Caco-2 (cell line): ENCODE results near the gene NKAIN1. TPM values are rescaled to one million over a fixed set of nuclear protein-coding genes. Genes with fewer than 3 reads are reported as not detected.

Source experiments
- BruUV-seq: library from RNA; stranded (reverse); fragments of 400-500 nt; replicated peaks from 2 replicates; lab custom pipeline; 2021; lab: Mats Ljungman, UMichigan
- CTCF ChIA-PET: fragments of 300-600 bp; sonication (Branson Sonifier 250); formaldehyde crosslinking; loops from one replicate; lab custom pipeline; 2022; ENCODE audit warnings: antibody characterized with exemption; lab: Charles Lee
- POLR2A ChIA-PET: fragments of 300-600 bp; sonication (Branson Sonifier 250); formaldehyde crosslinking; loops from one replicate; lab custom pipeline; 2022; ENCODE audit warnings: antibody characterized with exemption; lab: Charles Lee
- DNase-seq, 2 experiments: peaks; one replicate each; pipeline versions ENCODE4 v3.0.0 to v3.0.0-alpha.2; 2020 to 2022
- H3K27me3 ChIP-seq: replicated peaks from 2 replicates; pipeline ENCODE4 v1.6.0; 2011; ENCODE audit warnings: low read length; ENCODE audit not compliant: control insufficient read depth, insufficient read depth
- H3K36me3 ChIP-seq: 2 replicates; pipeline ENCODE4 v1.5.1; 2011; ENCODE audit warnings: low read length; ENCODE audit not compliant: control insufficient read depth, insufficient read depth
- H3K4me1 ChIP-seq: fragments of 250-450 bp; sonication (Bioruptor Pico); 2 replicates; pipeline ENCODE4 v1.5.1; 2020; ENCODE audit warnings: mild to moderate bottlenecking
- H3K4me3 ChIP-seq: 2 replicates; pipeline ENCODE4 v1.5.1; 2011; ENCODE audit warnings: low read depth, mild to moderate bottlenecking, control low read depth, low read length
- H3K9me3 ChIP-seq: fragments of 250-450 bp; sonication (Bioruptor Pico); 2 replicates; pipeline ENCODE4 v1.5.1; 2020; ENCODE audit warnings: mild to moderate bottlenecking, moderate library complexity
- H3K27ac Mint-ChIP-seq: one replicate; pipeline ENCODE4 v1.8.0; 2022; ENCODE audit warnings: mixed read lengths; ENCODE audit not compliant: unreplicated experiment
- H3K27me3 Mint-ChIP-seq: one replicate; pipeline ENCODE4 v1.8.0; 2022; ENCODE audit warnings: mixed read lengths; ENCODE audit not compliant: insufficient read depth, unreplicated experiment
- H3K36me3 Mint-ChIP-seq: one replicate; pipeline ENCODE4 v1.8.0; 2022; ENCODE audit warnings: mild to moderate bottlenecking, mixed read lengths; ENCODE audit not compliant: insufficient read depth, unreplicated experiment
- H3K4me1 Mint-ChIP-seq: one replicate; pipeline ENCODE4 v1.8.0; 2022; ENCODE audit warnings: low read depth, mixed read lengths; ENCODE audit not compliant: unreplicated experiment
- H3K4me3 Mint-ChIP-seq: one replicate; pipeline ENCODE4 v1.8.0; 2022; ENCODE audit warnings: mild to moderate bottlenecking, moderate library complexity, mixed read lengths; ENCODE audit not compliant: unreplicated experiment
- H3K9me3 Mint-ChIP-seq: one replicate; pipeline ENCODE4 v1.8.0; 2022; ENCODE audit warnings: mixed read lengths; ENCODE audit not compliant: unreplicated experiment
- CTCF ChIP-seq, 2 experiments: fragments of 200-600 bp in 1 of 2; IDR thresholded peaks; 1 replicate in 1 of 2; 2 replicates in 1 of 2; pipeline versions ENCODE4 v1.5.1 to v1.8.0; 2011 to 2022; ENCODE audit warnings: antibody characterized with exemption in 1 of 2, control low read depth in 1 of 2, inconsistent platforms in 1 of 2, low read depth in 1 of 2, low read length in 1 of 2, mild to moderate bottlenecking in 1 of 2, moderate library complexity in 1 of 2; ENCODE audit not compliant: insufficient read depth in 1 of 2, severe bottlenecking in 1 of 2, unreplicated experiment in 1 of 2
- intact Hi-C: fragments of 100-400 bp; cut with micrococcal nuclease; formaldehyde crosslinking; loops from one replicate; pipeline ENCODE4 v1.10.0; 2022; ENCODE audit not compliant: unreplicated experiment
- total RNA-seq: library from RNA; stranded (reverse); gene quantifications from 2 replicates; pipeline ENCODE4 v1.2.3, GENCODE V29; 2022

The NKAIN1 gene
- total RNA-seq, 1 experiment from 2014 or later, result not detected

DNA sequence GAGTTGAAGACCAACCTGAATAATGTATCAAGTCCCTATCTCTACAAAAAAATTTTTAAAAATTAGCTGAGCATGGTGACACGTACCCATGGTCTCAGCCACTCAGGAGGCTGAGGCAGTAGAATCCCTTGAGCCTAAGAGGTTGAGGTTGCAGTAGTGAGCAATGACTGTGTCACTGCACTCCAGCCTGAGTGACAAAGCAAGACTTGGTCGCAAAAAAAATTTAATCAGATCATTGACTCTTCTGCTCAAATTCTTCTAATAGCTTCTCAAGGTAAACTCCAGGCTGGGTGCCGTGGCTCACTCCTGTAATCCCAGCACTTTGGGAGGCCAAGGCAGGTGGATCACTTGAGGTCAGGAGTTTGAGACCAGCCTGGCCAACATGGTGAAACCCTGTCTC lies 88.3 kb downstream of the NKAIN1 start:
- ChIA-PET POLR2A (no interaction called here), CTCF (interaction anchor here (0.6 kb wide), 1 partner anchor 223 kb away, joined by 4 read pairs; no protein-coding TSS in a partner anchor)
- Mint-ChIP-seq H3K9me3 (no peaks in the 10 kb centered on the region), H3K4me3 (no peak overlapping the region), H3K36me3 (peaks cover 6% of the 10 kb centered on the region), H3K27ac (no peak overlapping the region), H3K4me1 (peaks cover 6% of the 10 kb centered on the region), H3K27me3 (no peaks in the 10 kb centered on the region)
- Histone ChIP-seq H3K27me3 (no peaks in the 10 kb centered on the region), H3K9me3 (no peaks in the 10 kb centered on the region), H3K4me3 (no peak overlapping the region), H3K36me3 (no peaks in the 10 kb centered on the region), H3K4me1 (peaks cover 7% of the 10 kb centered on the region)
- no peak for DNase-seq
- intact Hi-C loops, result no loop called here
- BruUV-seq, result no TSS peak
- no peak for TF ChIP-seq CTCF (IDR thresholded peaks at IDR 0.05; ENCODE audit: insufficient read depth in 1 of 2, low read depth in 1 of 2, low read length in 1 of 2, severe bottlenecking in 1 of 2, unreplicated experiment in 1 of 2)

GRCh38 chr1:31148409-31148808 lies 91.3 kb downstream of the NKAIN1 start:
- H3K27me3 ChIP-seq, result no peaks in the 10 kb centered on the region
- no peak overlapping the region for H3K27ac Mint-ChIP-seq
- TF ChIP-seq CTCF (IDR thresholded peaks at IDR 0.05; ENCODE audit: insufficient read depth in 1 of 2, low read depth in 1 of 2, low read length in 1 of 2, severe bottlenecking in 1 of 2, unreplicated experiment in 1 of 2), result no peak
- no peaks in the 10 kb centered on the region for H3K4me1 ChIP-seq
- no peaks in the 10 kb centered on the region for H3K9me3 Mint-ChIP-seq
- ChIA-PET POLR2A (no interaction called here), CTCF (no interaction called here)
- no peak overlapping the region for H3K4me3 ChIP-seq
- H3K36me3 ChIP-seq, result no peaks in the 10 kb centered on the region
- intact Hi-C loops, result no loop called here
- no peaks in the 10 kb centered on the region for H3K36me3 Mint-ChIP-seq
- H3K4me3 Mint-ChIP-seq, result no peak overlapping the region
- no TSS peak for BruUV-seq
- H3K27me3 Mint-ChIP-seq, result no peaks in the 10 kb centered on the region
- H3K9me3 ChIP-seq, result no peaks in the 10 kb centered on the region
- H3K4me1 Mint-ChIP-seq, result peaks cover 6% of the 10 kb centered on the region
- DNase-seq, result no peak

GRCh38 chr1:31145648-31146047 lies 94.0 kb downstream of the NKAIN1 start:
- H3K9me3 Mint-ChIP-seq, result no peaks in the 10 kb centered on the region
- DNase-seq, result no peak
- H3K36me3 Mint-ChIP-seq, result no peaks in the 10 kb centered on the region
- intact Hi-C loops, result no loop called here
- no peak overlapping the region for H3K4me3 Mint-ChIP-seq
- Histone ChIP-seq H3K4me1 (no peaks in the 10 kb centered on the region), H3K27me3 (no peaks in the 10 kb centered on the region), H3K4me3 (no peak overlapping the region), H3K9me3 (no peaks in the 10 kb centered on the region), H3K36me3 (no peaks in the 10 kb centered on the region)
- no peaks in the 10 kb centered on the region for H3K4me1 Mint-ChIP-seq
- no peaks in the 10 kb centered on the region for H3K27me3 Mint-ChIP-seq
- CTCF ChIA-PET, result no interaction called here
- no peak for TF ChIP-seq CTCF (IDR thresholded peaks at IDR 0.05; ENCODE audit: insufficient read depth in 1 of 2, low read depth in 1 of 2, low read length in 1 of 2, severe bottlenecking in 1 of 2, unreplicated experiment in 1 of 2)
- no TSS peak for BruUV-seq
- POLR2A ChIA-PET, result no interaction called here
- H3K27ac Mint-ChIP-seq, result no peak overlapping the region
